BLaER1 (cell line): ENCODE measurements around the gene PPP1R13B.
"Not testable (repeated sequence)": the region's sequence is repeated elsewhere in the genome, so short reads cannot be mapped to it uniquely, and the experiment has no call there.

Source experiments
- H3K27ac ChIP-seq: shearing (Covaris generic); formaldehyde crosslinking; 2 replicates; pipeline ENCODE4 v1.8.1; 2022
- H3K27me3 ChIP-seq: shearing (Covaris generic); formaldehyde crosslinking; 2 replicates; pipeline ENCODE4 v1.8.1; 2022
- H3K36me3 ChIP-seq: shearing (Covaris generic); formaldehyde crosslinking; 2 replicates; pipeline ENCODE4 v1.8.1; 2022
- H3K4me1 ChIP-seq: shearing (Covaris generic); formaldehyde crosslinking; 2 replicates; pipeline ENCODE4 v1.8.1; 2022
- H3K4me2 ChIP-seq: shearing (Covaris generic); formaldehyde crosslinking; 2 replicates; pipeline ENCODE4 v1.8.1; 2022
- H3K4me3 ChIP-seq: shearing (Covaris generic); formaldehyde crosslinking; 2 replicates; pipeline ENCODE4 v1.8.1; 2022
- H3K9ac ChIP-seq: shearing (Covaris generic); formaldehyde crosslinking; 2 replicates; pipeline ENCODE4 v1.8.1; 2022
- H3K9me3 ChIP-seq: shearing (Covaris generic); formaldehyde crosslinking; 2 replicates; pipeline ENCODE4 v1.8.1; 2022
- H4K20me1 ChIP-seq: shearing (Covaris generic); formaldehyde crosslinking; 2 replicates; pipeline ENCODE4 v1.8.1; 2022
- Cebpa-rat ChIP-seq: shearing (Covaris generic); IDR thresholded peaks from 2 replicates; pipeline ENCODE4 v1.8.1; 2022

Gene PPP1R13B

GRCh38 chr14:103847451-103848174 is at the start of gene PPP1R13B:
PPP1R13B (minus strand) TSS chr14:103847575; CDS start chr14:103847307, 268 bp downstream.
- peaks cover 18% of the 10 kb centered on the region for H3K4me1 ChIP-seq
- peak within 1 kb of the TSS; percentile 87 for H3K4me3 ChIP-seq
- no peak for TF ChIP-seq Cebpa-rat
- peak within 1 kb of the TSS; percentile 99 for H3K4me2 ChIP-seq
- H3K9me3 ChIP-seq, result no peaks in the 10 kb centered on the region
- peaks cover 35% of the 10 kb centered on the region for H4K20me1 ChIP-seq
- peaks cover 19% of the 10 kb centered on the region for H3K27me3 ChIP-seq
- peak within 1 kb of the TSS; percentile 84 for H3K9ac ChIP-seq
- H3K27ac ChIP-seq, result peak within 1 kb of the TSS; percentile 90
- no peaks in the 10 kb centered on the region for H3K36me3 ChIP-seq

GRCh38 chr14:103896578-103896977 is 49.2 kb upstream of the PPP1R13B start:
- peaks cover 9% of the 10 kb centered on the region for H3K9me3 ChIP-seq
- no peak overlapping the region for H3K4me3 ChIP-seq
- H3K4me1 ChIP-seq, result no peaks in the 10 kb centered on the region; the same call in 1 of the 2 replicates
- no peaks in the 10 kb centered on the region for H3K36me3 ChIP-seq
- no peak overlapping the region for H3K9ac ChIP-seq
- no peaks in the 10 kb centered on the region for H4K20me1 ChIP-seq
- no peak for TF ChIP-seq Cebpa-rat
- H3K27ac ChIP-seq, result no peak overlapping the region
- no peak overlapping the region for H3K4me2 ChIP-seq
- H3K27me3 ChIP-seq, result no peaks in the 10 kb centered on the region

- Histone ChIP-seq H3K4me2 (no peak overlapping the region), H3K9me3 (peaks cover 9% of the 10 kb centered on the region), H3K27ac (no peak overlapping the region), H4K20me1 (no peaks in the 10 kb centered on the region), H3K9ac (no peak overlapping the region), H3K4me1 (peaks cover 14% of the 10 kb centered on the region), H3K36me3 (no peaks in the 10 kb centered on the region), H3K4me3 (no peak overlapping the region), H3K27me3 (no peaks in the 10 kb centered on the region)
- no peak for TF ChIP-seq Cebpa-rat
Measured at GRCh38 chr14:103894723-103895059, 47.3 kb upstream of the PPP1R13B start.

- no peak for TF ChIP-seq Cebpa-rat
- H3K9ac ChIP-seq, result no peak overlapping the region
- H3K4me2 ChIP-seq, result no peak overlapping the region
- H3K27ac ChIP-seq, result no peak overlapping the region
- H3K36me3 ChIP-seq, result no peaks in the 10 kb centered on the region
- peaks cover 9% of the 10 kb centered on the region for H3K9me3 ChIP-seq
- H4K20me1 ChIP-seq, result no peaks in the 10 kb centered on the region
- H3K27me3 ChIP-seq, result no peaks in the 10 kb centered on the region
- peaks cover 19% of the 10 kb centered on the region for H3K4me1 ChIP-seq
- no peak overlapping the region for H3K4me3 ChIP-seq
Measured at GRCh38 chr14:103894034-103894722, 46.8 kb upstream of the PPP1R13B start.

GRCh38 chr14:103892247-103892646 is 44.9 kb upstream of the PPP1R13B start:
- Histone ChIP-seq H4K20me1 (no peaks in the 10 kb centered on the region), H3K4me1 (peaks cover 38% of the 10 kb centered on the region), H3K4me3 (no peak overlapping the region), H3K36me3 (no peaks in the 10 kb centered on the region), H3K9me3 (peaks cover 5% of the 10 kb centered on the region), H3K4me2 (no peak overlapping the region), H3K27me3 (no peaks in the 10 kb centered on the region), H3K27ac (no peak overlapping the region), H3K9ac (no peak overlapping the region)
- TF ChIP-seq Cebpa-rat, result no peak

GRCh38 chr14:103891667-103892215 is 44.4 kb upstream of the PPP1R13B start:
- peaks cover 3% of the 10 kb centered on the region for H3K9me3 ChIP-seq
- TF ChIP-seq Cebpa-rat, result no peak
- H3K4me3 ChIP-seq, result no peak overlapping the region
- H3K36me3 ChIP-seq, result no peaks in the 10 kb centered on the region
- no peak overlapping the region; the same call in 1 of the 2 replicates for H3K27ac ChIP-seq
- no peak overlapping the region for H3K4me2 ChIP-seq
- no peak overlapping the region for H3K9ac ChIP-seq
- peaks cover 43% of the 10 kb centered on the region for H3K4me1 ChIP-seq
- no peaks in the 10 kb centered on the region for H4K20me1 ChIP-seq
- no peaks in the 10 kb centered on the region for H3K27me3 ChIP-seq

GRCh38 chr14:103890821-103891666 is 43.7 kb upstream of the PPP1R13B start:
- Histone ChIP-seq H3K27ac (peak overlapping the region; percentile 77), H3K4me2 (no peak overlapping the region), H3K4me3 (no peak overlapping the region), H3K27me3 (no peaks in the 10 kb centered on the region), H3K36me3 (no peaks in the 10 kb centered on the region), H4K20me1 (no peaks in the 10 kb centered on the region), H3K9me3 (no peaks in the 10 kb centered on the region), H3K4me1 (peaks cover 50% of the 10 kb centered on the region), H3K9ac (no peak overlapping the region)
- no peak for TF ChIP-seq Cebpa-rat

GRCh38 chr14:103890052-103890371 is 42.6 kb upstream of the PPP1R13B start:
- Histone ChIP-seq H3K9me3 (no peaks in the 10 kb centered on the region), H3K36me3 (no peaks in the 10 kb centered on the region), H3K4me3 (no peak overlapping the region), H3K9ac (no peak overlapping the region), H3K27me3 (no peaks in the 10 kb centered on the region), H3K4me1 (peaks cover 59% of the 10 kb centered on the region), H4K20me1 (no peaks in the 10 kb centered on the region), H3K27ac (peak overlapping the region; percentile 77), H3K4me2 (peak overlapping the region; percentile 67)
- no peak for TF ChIP-seq Cebpa-rat

GRCh38 chr14:103889313-103890051 is 42.1 kb upstream of the PPP1R13B start:
- H3K27me3 ChIP-seq, result no peaks in the 10 kb centered on the region
- peak overlapping the region; percentile 77 for H3K27ac ChIP-seq
- TF ChIP-seq Cebpa-rat, result no peak
- peaks cover 65% of the 10 kb centered on the region for H3K4me1 ChIP-seq
- H3K4me2 ChIP-seq, result peak overlapping the region; percentile 67
- H3K9ac ChIP-seq, result peak overlapping the region; percentile 40; the same call in 1 of the 2 replicates
- H3K9me3 ChIP-seq, result no peaks in the 10 kb centered on the region
- no peaks in the 10 kb centered on the region for H4K20me1 ChIP-seq
- H3K36me3 ChIP-seq, result no peaks in the 10 kb centered on the region
- no peak overlapping the region for H3K4me3 ChIP-seq

GRCh38 chr14:103889002-103889312 is 41.6 kb upstream of the PPP1R13B start:
- peak overlapping the region; percentile 40; the same call in 1 of the 2 replicates for H3K9ac ChIP-seq
- not testable (repeated sequence) for H3K27me3 ChIP-seq, H3K4me3 ChIP-seq, H3K9me3 ChIP-seq, H4K20me1 ChIP-seq, H3K36me3 ChIP-seq
- H3K27ac ChIP-seq, result peak overlapping the region; percentile 77
- H3K4me2 ChIP-seq, result peak overlapping the region; percentile 67
- H3K4me1 ChIP-seq, result peaks cover 70% of the 10 kb centered on the region
